Vagina (tissue), 2 donors: ENCODE results near the gene OR6T1. TPM values are rescaled to one million over a fixed set of nuclear protein-coding genes. Genes with fewer than 3 reads are reported as not detected.

Experiments used
- DNase-seq, 2 donors: peaks; one replicate each; pipeline ENCODE4 v3.0.0-alpha.2; 2017; ENCODE audit errors: extremely low spot score in 2 of 2
- H3K27ac ChIP-seq: fragments of 200-600 bp; sonication (generic); one replicate; pipeline ENCODE4 v1.5.1; 2019
- H3K27me3 ChIP-seq: fragments of 200-600 bp; sonication (generic); one replicate; pipeline ENCODE4 v1.5.1; 2019
- H3K36me3 ChIP-seq, 2 donors: fragments of 200-600 bp; sonication (generic); one replicate each; pipeline ENCODE4 v1.5.1; 2017 to 2019
- H3K4me1 ChIP-seq: fragments of 200-600 bp; sonication (generic); one replicate; pipeline ENCODE4 v1.5.1; 2019
- H3K4me3 ChIP-seq, 2 donors: fragments of 200-600 bp; sonication (generic); 1 replicate in 1 of 2; 2 replicates in 1 of 2; pipeline ENCODE4 v1.5.1; 2016 to 2019
- H3K9me3 ChIP-seq: fragments of 200-600 bp; sonication (generic); one replicate; pipeline ENCODE4 v1.5.1; 2019
- CTCF ChIP-seq, 3 experiments: fragments of 450-650 bp in 2 of 3; fragments of 200-600 bp in 1 of 3; sonication (generic) in 1 of 3; IDR thresholded peaks; one replicate each; pipeline ENCODE4 v1.5.1; 2017 to 2019; ENCODE audit warnings: antibody characterized with exemption in 3 of 3, mild to moderate bottlenecking in 2 of 3, moderate library complexity in 2 of 3
- POLR2A ChIP-seq, 2 donors: fragments of 450-650 bp; IDR thresholded peaks; one replicate each; pipeline ENCODE4 v1.6.1; 2017; ENCODE audit warnings: antibody characterized with exemption in 2 of 2, mild to moderate bottlenecking in 2 of 2, moderate library complexity in 2 of 2
- POLR2AphosphoS5 ChIP-seq, 2 donors: sonication (generic); formaldehyde crosslinking; IDR thresholded peaks; one replicate each; pipeline ENCODE4 v1.9.0; 2017; ENCODE audit warnings: antibody characterized with exemption in 2 of 2, mild to moderate bottlenecking in 2 of 2, low read depth in 1 of 2; ENCODE audit not compliant: insufficient read depth in 1 of 2
- intact Hi-C: fragments of 100-400 bp; cut with DNase I; formaldehyde crosslinking; loops from one replicate; pipeline ENCODE4 v1.15.1; 2023
- total RNA-seq: library from RNA; depleted of rRNA; stranded (reverse); fragments of >200 nt; gene quantifications from one replicate; pipeline ENCODE4 v1.2.3, GENCODE V29; 2016

OR6T1 gene, protein sequence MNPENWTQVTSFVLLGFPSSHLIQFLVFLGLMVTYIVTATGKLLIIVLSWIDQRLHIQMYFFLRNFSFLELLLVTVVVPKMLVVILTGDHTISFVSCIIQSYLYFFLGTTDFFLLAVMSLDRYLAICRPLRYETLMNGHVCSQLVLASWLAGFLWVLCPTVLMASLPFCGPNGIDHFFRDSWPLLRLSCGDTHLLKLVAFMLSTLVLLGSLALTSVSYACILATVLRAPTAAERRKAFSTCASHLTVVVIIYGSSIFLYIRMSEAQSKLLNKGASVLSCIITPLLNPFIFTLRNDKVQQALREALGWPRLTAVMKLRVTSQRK
- total RNA-seq, result not detected

DNA sequence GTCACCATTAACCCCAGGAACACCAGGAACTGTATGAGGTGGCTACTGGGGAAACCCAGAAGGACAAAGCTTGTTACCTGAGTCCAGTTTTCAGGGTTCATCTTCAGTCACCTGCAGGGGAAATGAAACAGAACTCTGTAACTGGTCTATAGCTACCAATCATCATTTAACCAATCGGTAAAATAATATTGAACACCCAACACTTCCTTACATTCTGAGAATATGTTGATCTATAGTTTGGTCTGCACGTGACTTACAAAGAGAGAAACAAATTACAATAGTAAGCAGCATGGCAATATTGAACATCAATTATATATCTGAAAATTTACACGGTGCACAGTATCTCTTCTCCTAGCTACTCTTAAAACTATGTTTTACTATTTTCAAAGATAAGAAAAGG lies at the start of gene OR6T1:
Gene OR6T1, minus strand, starts transcription at position 101 of the 400 bp plus-strand sequence. Its CDS starts 0 bp downstream, at position 101.
- intact Hi-C loops, result no loop called here
- Histone ChIP-seq H3K27me3 (no peaks in the 10 kb centered on the region), H3K36me3 (no peaks in the 10 kb centered on the region), H3K4me1 (no peaks in the 10 kb centered on the region), H3K27ac (no peak within 1 kb of the TSS), H3K4me3 (no peak within 1 kb of the TSS), H3K9me3 (no peaks in the 10 kb centered on the region)
- DNase-seq, result no peak
- no peak for TF ChIP-seq POLR2AphosphoS5 (IDR thresholded peaks at IDR 0.05; ENCODE audit: insufficient read depth in 1 of 2, low read depth in 1 of 2)
- TF ChIP-seq POLR2A (IDR thresholded peaks at IDR 0.05), result no peak
- TF ChIP-seq CTCF (IDR thresholded peaks at IDR 0.05), result no peak

GRCh38 chr11:123979311-123979710 lies 35.7 kb upstream of the OR6T1 start:
- Histone ChIP-seq H3K9me3 (no peaks in the 10 kb centered on the region), H3K4me1 (no peaks in the 10 kb centered on the region), H3K4me3 (no peak overlapping the region), H3K27ac (no peak overlapping the region), H3K27me3 (no peaks in the 10 kb centered on the region), H3K36me3 (no peaks in the 10 kb centered on the region)
- no peak for TF ChIP-seq CTCF (IDR thresholded peaks at IDR 0.05)
- TF ChIP-seq POLR2A (IDR thresholded peaks at IDR 0.05), result no peak
- TF ChIP-seq POLR2AphosphoS5 (IDR thresholded peaks at IDR 0.05; ENCODE audit: insufficient read depth in 1 of 2, low read depth in 1 of 2), result no peak
- DNase-seq, result no peak
- intact Hi-C loops, result no loop called here

- intact Hi-C loops, result no loop called here
- DNase-seq, result no peak
- no peaks in the 10 kb centered on the region for H3K36me3 ChIP-seq
- no peaks in the 10 kb centered on the region for H3K9me3 ChIP-seq
- H3K27me3 ChIP-seq, result no peaks in the 10 kb centered on the region
- TF ChIP-seq POLR2A (IDR thresholded peaks at IDR 0.05), result no peak
- TF ChIP-seq POLR2AphosphoS5 (IDR thresholded peaks at IDR 0.05; ENCODE audit: insufficient read depth in 1 of 2, low read depth in 1 of 2), result no peak
- TF ChIP-seq CTCF (IDR thresholded peaks at IDR 0.05), result no peak
- no peaks in the 10 kb centered on the region for H3K4me1 ChIP-seq
- H3K4me3 ChIP-seq, result no peak within 1 kb of the TSS
- no peak within 1 kb of the TSS for H3K27ac ChIP-seq
Observed at GRCh38 chr11:123977731-123978347, 34.2 kb upstream of the OR6T1 start, which contains the start of gene OR10S1. TSS of gene OR10S1 (minus strand) at chr11:123977781. CDS start at chr11:123977664, 117 bp downstream.

DNA sequence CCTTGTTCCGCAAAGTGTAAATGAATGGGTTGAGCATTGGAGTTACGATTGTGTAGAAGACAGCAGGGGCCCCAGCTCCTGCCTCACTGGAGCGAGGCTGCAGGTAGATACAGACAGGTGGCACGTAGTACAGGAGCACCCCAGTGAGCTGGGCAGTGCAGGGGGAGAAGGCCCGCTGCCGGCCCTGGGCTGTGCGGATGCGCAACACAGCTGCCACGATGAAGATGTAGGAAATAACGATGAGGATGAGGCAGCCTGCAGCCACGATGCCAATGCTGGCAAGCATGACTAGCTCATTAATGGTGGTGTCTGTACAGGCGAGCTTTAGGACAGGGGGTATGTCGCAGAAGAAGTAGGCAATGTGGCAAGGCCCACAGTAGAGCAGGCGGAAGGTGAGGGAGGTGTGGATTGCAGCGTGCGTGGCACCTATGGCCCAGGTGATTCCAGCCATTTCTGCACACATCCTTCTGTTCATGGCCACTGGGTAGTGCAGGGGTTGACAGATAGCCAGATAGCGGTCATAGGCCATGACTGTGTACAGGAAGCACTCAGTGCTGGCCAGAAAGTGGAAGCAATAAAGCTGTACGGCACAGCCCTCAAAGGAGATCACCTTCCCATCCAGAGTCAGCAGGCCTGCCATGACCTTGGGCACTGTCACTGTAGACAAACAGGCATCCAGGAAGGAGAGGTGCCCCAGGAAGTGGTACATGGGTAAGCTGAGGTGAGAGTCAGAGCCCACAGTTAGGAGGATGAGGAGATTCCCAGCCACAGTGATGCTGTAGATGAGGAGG lies 33.3 kb upstream of the OR6T1 start:
- DNase-seq, result no peak
- Histone ChIP-seq H3K4me3 (no peak overlapping the region), H3K4me1 (no peaks in the 10 kb centered on the region), H3K27ac (no peak overlapping the region), H3K27me3 (no peaks in the 10 kb centered on the region), H3K9me3 (no peaks in the 10 kb centered on the region), H3K36me3 (no peaks in the 10 kb centered on the region)
- intact Hi-C loops, result no loop called here
- TF ChIP-seq POLR2A (IDR thresholded peaks at IDR 0.05) (no peak), POLR2AphosphoS5 (IDR thresholded peaks at IDR 0.05; ENCODE audit: insufficient read depth in 1 of 2, low read depth in 1 of 2) (no peak), CTCF (IDR thresholded peaks at IDR 0.05) (no peak)
